DMS53 treated with DMSO at 0.1 percent for 48 hours (cell line): ENCODE measurements around the gene NUDT3.
"Not testable (repeated sequence)": the region's sequence is repeated elsewhere in the genome, so short reads cannot be mapped to it uniquely, and the experiment has no call there.

Experiments used
- DNase-seq: peaks from one replicate; lab custom pipeline; 2025; ENCODE audit not compliant: unreplicated experiment; lab: John Stamatoyannopoulos, UW

Gene NUDT3

GRCh38 chr6:34392497-34393190 is at the start of gene NUDT3:
Gene NUDT3 (minus strand): TSS chr6:34392669. CDS start chr6:34392362, 307 bp downstream.
- DNase-seq: peak; percentile 64

- no peak for DNase-seq
Observed at GRCh38 chr6:34441526-34441925, 49.1 kb upstream of the NUDT3 start.

- no peak for DNase-seq
Observed at GRCh38 chr6:34439442-34439841, 47.0 kb upstream of the NUDT3 start.

- no peak for DNase-seq
Observed at GRCh38 chr6:34438705-34439104, 46.2 kb upstream of the NUDT3 start.

GRCh38 chr6:34437644-34437970 is 45.1 kb upstream of the NUDT3 start:
- DNase-seq: no peak

DNA sequence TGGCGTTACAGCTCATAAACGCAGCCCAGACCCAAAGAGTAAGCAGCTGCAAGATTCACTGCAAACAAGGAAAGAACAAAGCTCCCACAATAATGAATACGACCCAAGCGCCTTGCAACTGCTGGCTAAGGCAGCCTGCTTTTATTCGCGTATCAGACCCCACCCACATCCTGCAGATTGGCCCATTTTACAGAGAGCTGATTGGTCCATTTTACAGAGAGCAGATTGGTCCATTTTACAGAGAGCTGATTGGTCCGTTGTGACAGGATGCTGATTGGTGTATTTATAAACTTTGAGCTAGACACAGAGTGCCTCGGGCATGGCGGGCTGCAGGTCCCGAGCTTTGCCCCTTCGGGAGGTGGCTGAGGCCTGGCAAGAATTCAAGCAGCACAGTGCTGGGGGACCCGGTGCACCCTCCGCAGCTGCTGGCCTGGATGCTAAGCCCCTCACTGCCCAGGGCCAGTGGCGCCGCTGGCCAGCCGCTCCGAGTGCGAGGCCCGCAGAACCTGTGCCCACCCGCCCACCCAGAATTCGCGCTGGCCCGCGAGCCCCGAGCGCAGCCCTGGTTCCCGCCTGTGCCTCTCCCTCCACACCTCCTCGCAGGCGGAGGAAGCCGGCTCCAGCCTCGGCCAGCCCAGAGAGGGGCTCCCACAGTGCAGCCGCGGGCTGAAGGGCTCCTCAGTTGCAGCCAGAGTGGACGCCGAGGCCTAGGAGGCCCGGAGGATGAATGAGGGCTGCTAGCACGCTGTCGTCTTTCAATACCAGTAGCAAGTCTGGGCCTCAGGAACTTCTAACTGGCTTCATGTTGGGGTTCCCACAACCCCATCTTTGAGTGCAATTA is 44.6 kb upstream of the NUDT3 start:
- DNase-seq: no peak

GRCh38 chr6:34435916-34436315 is 43.4 kb upstream of the NUDT3 start:
- no peak for DNase-seq

GRCh38 chr6:34425498-34426410 is 33.3 kb upstream of the NUDT3 start, which contains the start of gene RPS10:
Gene RPS10 (minus strand): TSS chr6:34426069. CDS start chr6:34425221, 848 bp downstream.
- peak; percentile 69 for DNase-seq

GRCh38 chr6:34425132-34425497 is 32.6 kb upstream of the NUDT3 start:
- no peak for DNase-seq

GRCh38 chr6:34424200-34425131 is 32.0 kb upstream of the NUDT3 start:
- DNase-seq: no peak

- no peak for DNase-seq
Observed at GRCh38 chr6:34423254-34423653, 30.8 kb upstream of the NUDT3 start.

GRCh38 chr6:34418367-34418766 is 25.9 kb upstream of the NUDT3 start:
- DNase-seq: no peak

- DNase-seq: no peak
Observed at GRCh38 chr6:34416877-34417371, 24.5 kb upstream of the NUDT3 start.

- DNase-seq: peak; percentile 53
Observed at GRCh38 chr6:34414999-34415858, 22.8 kb upstream of the NUDT3 start.

GRCh38 chr6:34412643-34413214 is 20.3 kb upstream of the NUDT3 start:
- no peak for DNase-seq

- DNase-seq: no peak
Observed at GRCh38 chr6:34412016-34412415, 19.5 kb upstream of the NUDT3 start.

DNA sequence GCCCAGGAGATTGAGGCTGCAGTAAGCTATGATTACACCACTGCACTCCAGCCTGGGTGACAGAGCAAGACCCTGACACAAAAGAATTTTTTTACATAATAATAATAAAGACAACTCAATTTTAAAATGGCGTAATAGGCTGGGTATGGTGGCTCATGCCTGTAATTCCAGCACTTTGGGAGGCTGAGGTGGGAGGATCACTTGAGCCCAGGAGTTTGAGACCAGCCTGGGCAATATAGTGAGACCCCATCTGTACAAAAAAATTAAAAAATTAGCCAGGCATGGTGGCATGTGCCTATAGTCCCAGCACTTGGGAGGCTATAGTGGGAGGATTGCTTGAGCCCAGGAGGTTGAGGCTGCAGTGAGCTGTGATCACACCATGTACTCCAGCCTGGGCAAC is 15.4 kb upstream of the NUDT3 start:
- DNase-seq: not testable (repeated sequence)

DNA sequence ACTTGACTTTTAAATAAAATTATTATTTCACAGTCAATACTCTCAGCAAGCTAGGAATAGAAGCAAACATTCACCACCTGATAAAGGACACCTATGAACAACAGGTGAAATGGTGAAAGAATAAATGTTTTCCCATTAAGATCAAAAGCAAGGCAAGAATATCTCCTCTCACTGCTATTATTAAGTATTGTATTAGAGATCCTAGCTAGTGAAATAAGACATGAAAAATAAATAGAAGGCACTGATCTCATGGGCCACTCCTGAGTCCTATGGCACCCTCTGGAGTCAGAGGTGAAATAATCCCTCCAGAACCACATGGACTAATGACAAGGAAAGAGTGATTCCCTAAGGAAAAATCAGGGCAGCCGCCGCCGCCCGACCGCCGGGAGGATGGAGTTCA is 4.0 kb upstream of the NUDT3 start:
- DNase-seq: no peak

- DNase-seq: no peak
Observed at GRCh38 chr6:34393966-34394305, 1.5 kb upstream of the NUDT3 start.
